GM18508 (cell line): ENCODE measurements around the gene PLIN4.
"Not testable (repeated sequence)": the region's sequence is repeated elsewhere in the genome, so short reads cannot be mapped to it uniquely, and the experiment has no call there.

Source experiments
- ATAC-seq: cut with Tn5 transposase; IDR thresholded peaks from one replicate; pipeline ENCODE4 v1.9.1; 2021; ENCODE audit warnings: moderate number of reproducible peaks; ENCODE audit not compliant: insufficient read depth, unreplicated experiment

The PLIN4 gene

DNA sequence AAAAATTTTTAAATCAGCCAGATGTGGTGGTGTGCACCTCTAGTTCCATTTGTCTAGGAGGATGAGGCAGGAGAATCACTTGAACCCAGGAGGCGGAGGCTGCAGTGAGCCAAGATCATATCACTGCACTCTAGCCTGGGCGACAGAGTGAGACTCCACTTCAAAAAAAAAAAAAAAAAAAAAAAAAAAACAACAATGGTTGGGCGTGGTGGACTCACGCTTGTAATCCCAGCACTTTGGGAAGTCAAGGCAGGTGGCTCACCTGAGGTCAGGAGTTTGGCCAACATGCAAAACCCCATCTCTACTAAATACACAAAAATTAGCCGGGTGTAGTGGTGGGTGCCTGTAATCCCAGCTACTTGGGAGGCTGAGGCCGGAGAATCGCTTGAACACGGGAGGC lies 9.1 kb upstream of the PLIN4 start:
- ATAC-seq, result not testable (repeated sequence)

DNA sequence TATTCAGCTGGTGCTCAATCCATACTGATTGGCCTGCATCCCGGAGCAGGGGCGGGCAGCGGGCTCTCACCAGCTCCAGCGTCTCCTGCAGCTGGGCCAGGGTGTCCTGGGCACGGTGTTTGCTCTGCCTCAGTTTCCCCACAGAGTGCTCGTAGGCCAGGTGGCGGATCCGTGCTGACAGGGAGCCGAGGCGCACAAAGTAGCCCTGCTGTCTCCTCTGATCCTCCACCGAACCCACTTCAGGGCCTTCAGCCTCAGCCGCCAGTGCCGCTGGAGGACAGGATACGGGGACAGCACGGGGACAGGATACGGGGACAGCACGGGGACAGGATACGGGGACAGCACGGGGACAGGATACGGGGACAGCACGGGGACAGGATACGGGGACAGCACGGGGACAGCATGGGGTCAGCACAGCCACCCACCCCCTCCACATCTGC lies 7.3 kb upstream of the PLIN4 start:
- no peak for ATAC-seq

DNA sequence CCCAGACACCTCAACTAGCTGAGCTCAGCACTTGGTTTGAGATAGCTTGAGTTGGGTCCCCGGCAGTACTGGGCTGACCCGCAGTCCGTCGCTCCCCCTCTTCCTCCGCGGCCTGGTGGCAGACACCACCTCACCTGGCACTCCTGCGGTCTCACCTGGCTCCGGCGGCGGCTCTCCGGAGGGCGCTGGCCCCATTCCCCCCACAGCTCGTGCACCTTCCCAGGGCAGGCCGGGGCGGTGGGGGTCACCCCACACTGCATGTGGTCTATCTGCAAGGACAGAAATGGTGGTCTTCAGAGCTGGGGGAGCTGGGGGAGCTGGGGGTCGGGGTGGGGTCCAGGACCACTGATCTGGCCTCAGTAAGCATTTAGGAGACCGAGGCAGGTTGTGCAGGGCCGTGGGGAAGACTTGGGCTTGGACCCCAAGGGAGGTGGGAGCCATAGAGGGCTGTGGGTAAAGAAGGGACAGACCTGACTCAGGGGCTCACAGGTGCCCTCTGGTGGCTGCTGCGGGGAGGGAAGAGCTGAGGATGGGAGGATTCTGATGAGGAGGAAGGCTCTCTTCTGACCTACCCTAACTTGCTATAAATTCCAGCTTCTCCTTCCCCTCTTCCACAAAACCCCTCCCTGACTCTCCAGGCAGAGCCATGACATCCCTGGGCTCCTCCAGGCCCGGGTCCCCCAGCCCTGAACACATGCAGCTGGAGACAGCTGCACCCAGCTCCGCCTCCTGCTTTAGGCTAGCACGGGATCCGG lies 6.7 kb upstream of the PLIN4 start:
- ATAC-seq, result no peak

DNA sequence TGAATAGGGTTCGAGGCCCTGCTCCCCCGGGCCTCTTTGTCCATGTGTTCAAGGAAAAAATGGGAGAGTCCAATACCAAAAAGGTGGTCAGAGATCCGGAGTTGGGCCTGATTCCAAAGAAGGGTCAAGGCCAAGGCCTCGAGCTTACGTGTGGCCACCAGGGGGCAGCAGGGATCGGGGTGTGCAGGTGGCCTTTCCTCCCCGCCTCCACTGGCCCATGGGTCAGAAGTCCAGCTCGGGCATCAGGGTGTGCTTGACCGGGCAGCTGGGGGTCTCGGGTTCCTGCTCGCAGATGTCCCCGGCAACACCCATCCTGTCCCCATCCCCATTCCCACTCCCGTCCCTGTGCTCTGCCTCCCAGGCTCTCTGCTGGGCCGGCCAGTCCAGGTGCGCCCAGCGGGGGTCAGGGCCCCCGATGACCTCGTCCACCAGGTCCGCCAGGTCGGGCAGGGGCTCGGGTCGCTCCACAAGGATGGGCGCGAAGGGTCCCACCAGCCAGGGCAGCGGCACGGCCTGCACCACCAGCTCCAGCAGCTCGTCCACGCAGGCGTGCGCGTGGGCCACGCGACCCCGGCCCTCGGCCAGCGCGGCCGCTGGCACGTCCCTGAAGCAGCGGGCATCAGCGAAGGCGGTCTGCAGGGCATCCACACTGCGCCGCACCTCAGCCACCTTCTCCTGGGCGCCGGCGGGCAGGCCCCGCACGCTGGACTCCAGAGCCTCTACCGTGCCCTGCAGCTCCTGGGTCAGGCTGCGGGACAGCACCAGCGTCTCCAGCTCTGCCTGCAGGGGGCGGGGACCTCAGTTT lies 5.2 kb upstream of the PLIN4 start:
- ATAC-seq, result no peak

DNA sequence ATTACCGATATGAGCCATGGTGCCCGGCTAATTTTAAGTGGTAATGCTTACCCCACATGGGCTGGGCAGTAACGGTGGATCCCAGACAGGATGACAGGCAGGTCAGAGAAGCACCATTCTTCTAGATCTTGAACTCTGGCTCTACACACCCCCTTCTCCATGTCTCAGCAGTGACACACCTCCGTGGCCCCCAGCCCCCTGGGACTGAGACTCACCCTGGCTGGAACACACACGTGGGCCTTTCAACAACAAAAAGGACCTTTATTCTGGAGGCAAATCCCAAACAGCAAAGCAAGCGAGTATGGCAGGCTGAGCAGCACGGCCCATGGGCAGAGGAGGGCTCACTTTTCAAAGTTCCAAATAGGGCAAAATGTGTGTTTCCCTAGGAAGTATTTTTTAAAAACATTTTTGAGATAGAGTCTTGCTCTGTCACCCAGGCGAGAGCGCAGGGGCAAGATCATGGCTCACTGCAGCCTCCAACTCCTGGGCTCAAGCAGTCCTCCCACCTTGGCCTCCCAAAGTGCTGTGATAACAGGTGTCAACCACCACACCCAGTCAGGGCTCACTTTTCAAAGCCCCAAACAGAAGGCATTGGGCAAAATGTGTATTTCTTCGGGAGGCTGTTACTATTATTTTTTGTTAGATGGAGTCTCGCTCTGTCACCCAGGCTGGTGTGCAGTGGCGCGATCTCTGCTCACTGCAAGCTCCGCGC lies 4.2 kb upstream of the PLIN4 start:
- ATAC-seq, result no peak

DNA sequence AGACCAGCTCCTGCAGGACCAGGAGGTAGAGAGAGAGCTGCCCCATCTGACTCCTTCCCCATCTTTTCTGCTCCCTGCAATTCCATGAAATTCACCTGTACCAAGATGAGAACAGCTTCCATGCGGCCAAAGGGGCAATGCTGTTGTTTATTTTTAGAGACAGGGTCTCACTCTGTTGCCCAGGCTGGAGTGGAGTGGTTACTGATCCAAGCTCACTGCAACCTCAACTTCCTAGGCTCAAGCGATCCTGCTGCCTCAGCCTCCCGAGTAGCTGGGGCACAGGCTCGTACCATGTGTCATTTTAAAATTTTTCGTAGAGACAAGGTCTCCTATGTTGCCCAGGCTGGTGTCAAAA lies 3.6 kb upstream of the PLIN4 start:
- no peak for ATAC-seq

DNA sequence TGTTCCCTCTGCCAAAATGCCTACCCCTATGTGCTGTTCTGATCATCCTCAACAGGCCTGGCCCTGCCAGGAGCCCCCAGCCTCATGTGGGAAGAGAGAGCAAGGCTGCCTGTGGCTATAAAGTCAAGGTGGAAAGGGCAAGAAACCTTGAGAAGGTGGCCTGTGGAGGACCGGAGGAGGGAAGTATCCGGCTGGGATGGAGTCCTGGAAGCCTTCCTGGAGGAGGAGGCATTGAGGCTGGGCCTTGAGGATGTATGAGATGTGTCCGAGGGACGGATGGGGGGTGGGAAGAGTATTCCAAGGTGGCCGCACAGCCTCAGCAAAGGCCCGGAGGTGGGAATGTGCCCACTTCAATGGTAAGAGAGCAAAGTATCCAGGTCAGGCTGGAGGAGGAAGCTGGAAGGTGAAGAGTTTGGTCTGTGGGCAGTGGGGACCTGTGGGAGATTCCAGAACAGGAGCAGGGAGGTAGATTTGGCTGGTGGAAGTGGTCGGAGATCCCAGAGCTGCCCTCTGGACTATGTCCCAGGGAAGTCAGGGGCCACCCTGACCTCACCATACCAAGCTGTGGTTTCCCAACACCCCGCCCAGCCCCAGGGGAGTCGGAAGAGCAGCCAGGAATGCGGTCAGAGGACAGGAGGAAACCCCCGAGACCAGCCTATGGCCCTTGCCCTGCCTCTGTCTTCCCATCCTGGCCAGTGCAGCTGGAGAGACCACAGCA lies 3.0 kb upstream of the PLIN4 start:
- ATAC-seq, result no peak

DNA sequence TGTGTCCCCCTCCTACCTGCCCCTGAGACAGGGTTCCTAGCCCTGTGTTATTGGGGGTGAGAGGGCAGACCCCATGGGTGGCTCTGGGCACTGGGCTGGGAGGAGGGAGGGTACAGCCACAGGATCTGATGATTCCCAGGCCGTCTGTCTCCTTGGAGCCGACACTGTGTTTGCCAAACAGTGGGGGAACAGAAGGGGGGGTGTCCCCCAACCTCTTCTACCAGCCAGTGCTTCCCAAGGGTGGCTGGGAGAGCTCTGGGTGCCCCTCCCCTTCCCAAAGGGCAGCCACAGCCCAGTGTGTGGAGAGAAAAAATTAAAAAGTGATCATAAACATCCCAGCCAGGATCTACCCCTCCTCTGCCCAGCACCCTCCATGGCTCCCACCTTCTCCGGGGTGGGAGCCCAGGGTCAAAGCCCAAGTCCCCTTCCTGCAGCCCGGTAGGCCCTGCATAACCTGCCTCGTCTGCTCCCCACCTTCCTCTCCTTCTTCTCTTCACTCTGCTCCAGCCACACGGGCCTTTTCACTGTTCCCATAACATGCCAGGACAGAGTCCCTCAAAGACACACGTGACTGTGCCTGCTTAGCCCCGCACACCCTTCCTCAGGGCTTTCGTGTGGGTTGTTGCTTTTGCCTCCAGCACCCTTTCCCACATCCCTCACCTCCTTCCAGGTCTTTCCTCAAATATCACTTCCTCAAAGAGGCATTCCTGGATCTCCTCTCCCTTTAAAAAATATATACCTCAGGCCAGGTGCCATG lies 1.4 kb upstream of the PLIN4 start:
- no peak for ATAC-seq

DNA sequence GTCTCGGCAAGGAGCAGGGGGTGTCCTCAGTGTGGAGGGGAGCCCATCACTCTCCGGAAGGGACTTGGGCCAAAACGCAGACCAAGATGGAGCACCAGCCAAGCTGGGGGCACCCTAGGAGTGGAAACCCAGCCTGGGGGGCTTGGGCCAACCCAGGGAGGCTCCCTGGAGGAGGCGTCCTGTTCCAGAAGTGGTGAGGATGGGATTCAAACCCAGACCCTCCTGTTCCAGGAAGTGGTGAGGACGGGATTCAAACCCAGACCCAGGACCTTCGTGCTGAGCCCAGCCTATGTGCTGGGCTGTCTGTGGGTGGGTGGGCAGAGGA lies 848 bp upstream of the PLIN4 start:
- ATAC-seq, result no peak

DNA sequence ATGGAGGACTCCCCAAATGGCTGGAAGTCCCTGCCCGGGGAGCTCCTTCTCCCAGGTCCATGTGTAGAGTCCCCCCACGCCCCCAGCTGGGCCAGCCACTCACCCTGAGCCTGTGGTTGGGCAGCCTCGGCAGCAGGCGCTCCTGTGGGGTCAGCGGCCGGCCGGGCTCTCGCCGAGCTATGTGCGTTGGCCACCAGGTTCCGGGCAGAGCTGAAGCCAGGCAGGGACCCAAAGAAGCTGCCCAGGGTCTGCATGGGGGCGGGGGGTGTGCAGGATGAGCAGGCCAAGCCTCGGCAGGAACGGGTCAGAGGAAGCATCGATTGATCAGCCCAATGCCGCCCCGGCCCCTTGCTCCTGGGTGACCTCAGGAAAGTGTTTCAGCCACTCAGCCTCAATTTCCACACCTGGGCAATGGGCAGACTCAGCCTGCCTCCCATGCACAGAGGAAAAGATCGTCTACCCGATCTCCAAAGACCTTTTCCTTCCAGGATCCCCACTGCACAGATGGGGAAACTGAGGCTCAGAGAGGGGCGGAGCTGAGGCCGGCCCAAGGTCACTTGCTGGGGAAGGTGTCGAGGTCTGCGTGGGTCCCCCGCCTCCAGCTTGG lies 732 bp downstream of the PLIN4 start:
- no peak for ATAC-seq

DNA sequence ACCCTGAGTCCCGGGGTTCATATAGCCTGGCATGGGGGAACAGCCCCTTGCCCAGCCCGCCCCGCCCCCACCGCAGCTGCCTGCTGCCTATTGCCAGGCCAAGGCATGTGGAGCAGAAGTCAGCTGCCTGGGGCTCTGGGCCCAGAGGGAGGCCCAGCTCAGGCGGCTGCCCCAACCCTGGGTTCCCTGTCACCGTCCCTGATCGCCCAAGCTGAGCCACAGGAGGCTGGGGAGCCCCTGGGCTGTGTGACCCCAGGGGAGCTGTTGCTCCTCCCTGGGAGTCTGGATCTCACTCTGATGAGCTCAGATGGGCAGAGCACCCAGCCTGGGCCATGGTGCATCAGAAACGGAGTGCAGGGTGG lies 1.4 kb downstream of the PLIN4 start:
- ATAC-seq, result no peak

DNA sequence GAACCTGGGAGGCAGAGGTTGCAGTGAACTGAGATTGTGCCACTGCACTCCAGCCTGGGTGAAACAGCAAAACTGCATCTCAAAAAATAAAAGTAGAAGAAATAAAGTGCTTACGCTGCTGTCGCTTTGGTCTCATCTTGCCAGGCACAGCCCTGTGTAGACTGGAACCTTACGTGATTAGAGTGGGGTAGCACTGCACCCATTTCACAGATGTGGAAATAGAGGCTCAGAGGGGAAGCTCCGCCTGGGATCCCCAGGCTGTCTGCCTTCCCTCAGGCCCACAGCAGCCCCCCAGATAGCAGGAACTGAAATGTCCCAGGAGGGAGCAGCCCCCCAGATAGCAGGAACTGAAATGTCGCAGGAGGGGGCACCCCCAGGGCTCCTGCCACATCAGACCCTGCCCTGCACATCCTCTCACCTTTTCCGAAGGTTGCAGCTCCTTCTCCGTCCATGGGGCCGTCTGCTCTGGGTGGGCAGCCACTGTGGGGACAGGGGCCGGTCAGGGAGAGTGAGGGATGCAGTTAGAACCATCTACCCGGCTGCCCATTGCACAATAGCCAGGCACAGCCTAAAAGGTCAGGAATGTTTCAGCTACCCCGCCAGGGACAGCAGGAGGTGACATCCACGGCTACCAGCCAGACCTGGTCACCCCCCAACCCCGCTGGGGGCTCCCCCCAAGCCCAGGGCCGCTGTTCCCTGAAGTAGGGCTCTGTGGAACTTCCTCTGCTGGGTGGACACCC lies 1.9 kb downstream of the PLIN4 start:
- ATAC-seq, result no peak

DNA sequence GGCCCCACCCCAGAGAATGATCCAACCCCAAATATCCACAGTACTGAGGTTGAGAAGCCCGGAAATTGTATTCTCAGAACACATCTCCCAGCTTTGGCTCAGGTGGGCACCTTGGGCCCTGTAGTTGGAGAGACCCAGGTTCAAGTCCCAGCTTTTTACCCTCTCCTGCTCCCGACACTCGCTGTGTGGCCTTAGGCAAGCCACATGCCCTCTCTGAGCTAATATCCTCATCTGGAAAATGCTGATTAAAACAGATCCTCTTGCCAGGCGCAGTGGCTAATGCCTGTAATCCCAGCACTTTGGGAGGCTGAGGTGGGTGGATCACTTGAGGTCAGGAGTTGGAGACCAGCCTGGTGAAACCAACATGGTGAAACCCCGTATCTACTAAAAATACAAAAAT lies 2.6 kb downstream of the PLIN4 start:
- ATAC-seq, result no peak

DNA sequence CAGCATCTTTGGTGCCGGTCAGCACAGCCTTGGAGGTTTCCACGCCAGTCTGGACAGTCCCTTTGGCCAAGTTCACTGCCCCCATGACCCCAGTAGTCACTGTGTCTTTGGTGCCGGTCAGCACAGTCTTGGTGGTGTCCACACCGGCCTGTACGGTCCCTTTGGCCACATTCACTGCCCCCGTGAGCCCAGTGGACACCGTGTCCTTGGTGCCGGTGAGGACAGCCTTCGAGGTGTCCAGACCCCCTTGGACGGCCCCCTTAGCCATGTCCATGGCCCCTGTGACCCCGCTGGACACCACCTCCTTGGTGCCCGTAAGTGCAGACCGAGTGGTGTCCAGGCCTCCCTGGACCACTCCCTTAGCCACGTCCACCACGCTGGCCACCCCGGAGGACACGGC lies 5.0 kb downstream of the PLIN4 start:
- ATAC-seq, result no peak

DNA sequence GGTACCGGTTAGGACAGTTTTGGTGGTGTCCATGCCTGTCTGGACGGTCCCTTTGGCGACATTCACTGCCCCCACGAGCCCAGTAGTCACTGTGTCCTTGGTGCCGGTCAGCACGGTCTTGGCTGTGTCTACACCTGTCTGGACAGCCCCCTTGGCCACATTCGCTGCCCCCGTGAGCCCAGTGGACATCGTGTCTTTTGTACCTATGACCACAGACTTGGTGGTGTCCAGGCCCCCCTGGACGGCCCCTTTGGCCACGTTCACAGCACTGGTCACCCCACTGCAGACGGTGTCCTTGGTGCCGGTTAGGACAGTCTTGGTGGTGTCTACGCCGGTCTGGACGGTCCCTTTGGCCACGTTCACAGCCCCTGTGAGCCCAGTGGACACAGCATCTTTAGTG lies 6.2 kb downstream of the PLIN4 start:
- ATAC-seq, result no peak

DNA sequence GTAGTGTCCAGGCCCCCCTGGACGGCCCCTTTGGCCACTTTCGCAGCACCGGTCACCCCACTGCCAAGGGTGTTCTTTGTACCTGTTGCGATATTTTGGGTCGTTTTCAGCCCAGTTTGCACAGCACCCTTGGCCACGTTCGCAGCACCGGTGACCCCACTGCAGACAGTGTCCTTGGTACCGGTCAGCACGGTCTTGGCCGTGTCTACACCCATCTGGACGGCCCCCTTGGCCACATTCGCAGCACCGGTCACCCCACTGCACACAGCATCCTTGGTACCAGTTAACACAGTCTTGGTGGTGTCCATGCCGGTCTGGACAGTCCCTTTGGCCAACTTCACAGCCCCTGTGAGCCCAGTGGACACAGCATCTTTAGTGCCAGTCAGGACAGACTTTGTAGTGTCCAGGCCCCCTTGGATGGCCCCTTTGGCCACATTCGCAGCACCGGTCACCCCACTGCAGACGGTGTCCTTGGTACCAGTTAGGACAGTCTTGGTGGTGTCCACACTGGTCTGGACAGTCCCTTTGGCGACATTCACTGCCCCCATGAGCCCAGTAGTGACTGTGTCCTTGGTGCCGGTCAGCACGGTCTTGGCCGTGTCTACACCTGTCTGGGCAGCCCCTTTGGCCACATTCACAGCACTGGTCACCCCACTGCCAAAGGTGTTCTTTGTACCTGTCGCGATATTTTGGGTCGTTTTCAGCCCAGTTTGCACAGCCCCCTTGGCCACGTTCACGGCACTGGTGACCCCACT lies 6.8 kb downstream of the PLIN4 start:
- no peak for ATAC-seq

DNA sequence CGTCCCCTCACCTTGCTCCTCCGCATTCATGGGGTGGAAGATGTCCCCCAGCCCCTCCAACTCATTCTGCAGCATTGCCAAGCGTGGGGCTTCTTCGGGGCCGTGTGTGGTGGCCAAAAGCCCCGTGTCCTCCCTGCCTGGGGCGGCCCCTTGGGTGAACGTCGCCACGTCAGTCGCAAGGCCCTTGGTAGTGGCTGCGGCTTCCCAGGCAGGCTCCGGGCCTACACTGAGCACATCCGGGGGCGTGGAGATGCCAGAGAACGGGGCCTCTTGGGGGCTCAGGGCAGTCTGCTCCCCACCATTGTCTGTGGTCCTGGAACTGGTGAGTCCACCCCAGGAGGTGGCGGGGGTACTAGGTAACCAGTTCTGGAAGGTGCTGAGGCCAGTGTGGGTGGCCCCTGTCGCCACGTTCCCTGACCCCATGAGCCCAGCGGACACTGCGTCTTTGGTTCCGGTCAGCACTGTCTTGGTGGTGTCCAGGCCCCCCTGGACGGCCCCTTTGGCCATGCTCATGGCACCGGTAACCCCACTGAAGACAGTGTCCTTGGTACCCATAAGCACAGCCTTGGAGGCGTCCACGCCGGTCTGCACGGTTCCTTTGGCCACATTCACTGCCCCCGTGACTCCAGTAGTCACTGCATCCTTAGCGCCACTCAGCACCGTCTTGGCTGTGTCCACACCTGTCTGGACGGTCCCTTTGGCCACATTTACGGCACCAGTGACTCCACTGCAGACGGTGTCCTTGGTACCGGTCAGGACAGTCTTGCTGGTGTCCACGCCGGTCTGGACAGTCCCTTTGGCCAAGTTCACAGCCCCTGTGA lies 7.6 kb downstream of the PLIN4 start:
- ATAC-seq, result no peak

DNA sequence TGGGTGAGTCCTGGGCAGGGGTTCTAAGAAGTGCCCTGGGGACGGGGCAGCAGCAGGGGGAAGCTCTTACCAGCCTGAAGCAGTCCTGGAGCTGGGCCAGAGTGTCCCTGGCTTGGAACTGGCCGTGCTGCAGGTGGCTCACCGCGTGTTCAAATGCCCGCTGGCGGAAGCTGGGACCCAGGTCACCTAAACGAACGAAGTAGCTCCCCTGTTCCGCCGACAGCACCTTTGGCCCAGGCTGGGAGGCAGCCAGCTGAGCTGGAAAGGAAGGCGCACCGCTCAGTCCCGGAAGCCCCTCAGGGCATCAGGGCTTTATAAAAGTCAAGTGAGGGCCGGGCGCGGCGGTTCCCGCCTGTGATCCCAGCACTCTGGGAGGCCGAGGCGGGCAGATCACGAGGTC lies 9.6 kb downstream of the PLIN4 start:
- no peak for ATAC-seq
